Panc1 (cell line): ENCODE results near the gene C3orf22. TPM values are rescaled to one million over a fixed set of nuclear protein-coding genes. Genes with fewer than 3 reads are reported as not detected.

ENCODE experiments used
- ATAC-seq: fragments of 200-7000 bp; cut with Tn5 transposase; 2 replicates; pipeline ENCODE4 v1.9.1; 2020; ENCODE audit warnings: mild to moderate bottlenecking, moderate library complexity
- BruUV-seq: library from RNA; stranded (reverse); fragments of 400-500 nt; replicated peaks from 2 replicates; lab custom pipeline; 2021; lab: Mats Ljungman, UMichigan
- CTCF ChIA-PET: fragments of 300-600 bp; sonication (Branson Sonifier 250); formaldehyde crosslinking; loops from one replicate; lab custom pipeline; 2022; ENCODE audit warnings: antibody characterized with exemption; lab: Charles Lee
- POLR2A ChIA-PET: fragments of 300-600 bp; sonication (Branson Sonifier 250); formaldehyde crosslinking; loops from one replicate; lab custom pipeline; 2022; ENCODE audit warnings: antibody characterized with exemption; lab: Charles Lee
- DNase-seq: peaks from one replicate; pipeline ENCODE4 v3.0.0-alpha.2; 2010; ENCODE audit warnings: low read depth, low spot score
- H3K27ac ChIP-seq: 2 replicates; pipeline ENCODE4 v1.5.1; 2011; ENCODE audit warnings: mild to moderate bottlenecking, low read length, inconsistent platforms
- H3K27me3 ChIP-seq: fragments of 200-500 bp; sonication (Bioruptor generic); 2 replicates; pipeline ENCODE4 v1.6.0; 2014; ENCODE audit warnings: low read length, inconsistent platforms; ENCODE audit not compliant: control insufficient read depth, insufficient read depth
- H3K36me3 ChIP-seq: fragments of 200-500 bp; sonication (Bioruptor generic); 2 replicates; pipeline ENCODE4 v1.5.1; 2014; ENCODE audit warnings: inconsistent platforms, mild to moderate bottlenecking, low read length, moderate library complexity; ENCODE audit not compliant: control insufficient read depth, insufficient read depth
- H3K4me1 ChIP-seq: 2 replicates; pipeline ENCODE4 v1.5.1; 2011; ENCODE audit warnings: inconsistent platforms, mild to moderate bottlenecking, low read length, moderate library complexity; ENCODE audit not compliant: control insufficient read depth, insufficient read depth
- H3K4me3 ChIP-seq, 2 experiments: 2 replicates each; pipeline ENCODE4 v1.5.1; 2011 to 2012; ENCODE audit warnings: low read depth in 2 of 2, low read length in 2 of 2, mild to moderate bottlenecking in 2 of 2, inconsistent platforms in 1 of 2, moderate library complexity in 1 of 2
- H3K9me3 ChIP-seq: fragments of 200-500 bp; sonication (Bioruptor generic); 2 replicates; pipeline ENCODE4 v1.5.1; 2014; ENCODE audit warnings: low read depth, mild to moderate bottlenecking, inconsistent platforms, low read length, moderate library complexity; ENCODE audit not compliant: control insufficient read depth, insufficient read depth
- POLR2AphosphoS5 ChIP-seq: IDR thresholded peaks from 2 replicates; pipeline ENCODE4 v1.6.1; 2012; ENCODE audit warnings: mild to moderate bottlenecking, low read depth, low read length, moderate library complexity
- REST ChIP-seq, 2 experiments: IDR thresholded peaks; 2 replicates each; pipeline ENCODE4 v1.6.1; 2011 to 2012; ENCODE audit warnings: low read depth in 2 of 2, control low read depth in 1 of 2, low read length in 1 of 2, mild to moderate bottlenecking in 1 of 2, moderate library complexity in 1 of 2; ENCODE audit not compliant: insufficient read depth in 1 of 2
- SIN3A ChIP-seq: IDR thresholded peaks from 2 replicates; pipeline ENCODE4 v1.6.1; 2012; ENCODE audit warnings: low read depth, mild to moderate bottlenecking, low read length, moderate library complexity, borderline replicate concordance; ENCODE audit not compliant: insufficient read depth
- TCF7L2 ChIP-seq: IDR thresholded peaks from 2 replicates; pipeline ENCODE4 v1.6.1; 2011; ENCODE audit warnings: mild to moderate bottlenecking, low read depth, low read length, inconsistent platforms
- in situ Hi-C: cut with HindIII; loops from 2 replicates; pipeline ENCODE4 v1.10.0; 2016; ENCODE audit warnings: low sequenced_read_pairs, low pct_unique_long_range_greater_than_20kb
- intact Hi-C: fragments of 100-400 bp; cut with micrococcal nuclease; formaldehyde crosslinking; loops from one replicate; pipeline ENCODE4 v1.10.0; 2022; ENCODE audit not compliant: unreplicated experiment
- total RNA-seq: library from RNA; stranded (reverse); gene quantifications from one replicate; pipeline ENCODE4 v1.2.1, GENCODE V29; 2021; ENCODE audit not compliant: unreplicated experiment
- TF ChIP-seq, protein P1 (sequence below): fragments of 450-650 bp; IDR thresholded peaks from 2 replicates; pipeline ENCODE4 v1.5.1; 2017; ENCODE audit warnings: mild to moderate bottlenecking

Gene C3orf22
- total RNA-seq, 1 experiment from 2014 or later: not detected

DNA sequence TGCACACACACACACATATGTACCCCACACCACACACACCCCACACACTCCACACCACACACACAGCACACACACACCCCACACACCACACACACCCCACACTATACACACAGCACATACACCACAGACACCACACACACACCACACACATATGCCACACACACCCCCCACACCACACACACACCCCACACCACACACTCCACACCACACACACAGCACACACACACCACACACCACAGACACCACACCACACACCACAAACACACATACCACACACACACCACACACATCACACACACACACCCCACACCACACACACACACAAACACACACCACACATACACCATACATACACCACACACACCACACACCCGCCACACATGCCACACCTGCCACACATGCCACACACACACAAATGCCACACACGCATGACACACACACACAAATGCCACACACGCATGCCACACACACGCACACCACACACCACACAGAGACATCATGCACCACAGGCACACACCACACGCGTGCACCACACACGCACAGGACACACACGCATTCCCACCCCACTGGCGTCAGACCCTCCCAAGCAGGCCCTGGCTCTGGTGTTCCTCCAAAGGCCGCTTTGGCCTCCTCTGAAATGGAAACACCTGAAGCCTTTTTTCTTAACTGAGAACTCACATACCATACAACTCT is 19.0 kb downstream of the C3orf22 start:
- Histone ChIP-seq H3K27ac (no peak overlapping the region), H3K27me3 (peaks cover 4% of the 10 kb centered on the region; the same call in 1 of the 2 replicates), H3K9me3 (no peaks in the 10 kb centered on the region), H3K4me3 (no peak overlapping the region), H3K4me1 (peaks cover 6% of the 10 kb centered on the region; the same call in 1 of the 2 replicates), H3K36me3 (no peaks in the 10 kb centered on the region)
- ATAC-seq (no peak), DNase-seq (no peak)
- ChIA-PET POLR2A (no interaction called here), CTCF (interaction anchor here (0.6 kb wide), 1 partner anchor 17 kb away, joined by 4 read pairs; no protein-coding TSS in a partner anchor)
- BruUV-seq: no TSS peak
- intact Hi-C loops: no loop called here
- in situ Hi-C loops: no loop called here
- no peak for TF ChIP-seq REST (IDR thresholded peaks at IDR 0.05; ENCODE audit: insufficient read depth in 1 of 2, low read depth in 2 of 2, low read length in 1 of 2)
- TF ChIP-seq, protein P1, sequence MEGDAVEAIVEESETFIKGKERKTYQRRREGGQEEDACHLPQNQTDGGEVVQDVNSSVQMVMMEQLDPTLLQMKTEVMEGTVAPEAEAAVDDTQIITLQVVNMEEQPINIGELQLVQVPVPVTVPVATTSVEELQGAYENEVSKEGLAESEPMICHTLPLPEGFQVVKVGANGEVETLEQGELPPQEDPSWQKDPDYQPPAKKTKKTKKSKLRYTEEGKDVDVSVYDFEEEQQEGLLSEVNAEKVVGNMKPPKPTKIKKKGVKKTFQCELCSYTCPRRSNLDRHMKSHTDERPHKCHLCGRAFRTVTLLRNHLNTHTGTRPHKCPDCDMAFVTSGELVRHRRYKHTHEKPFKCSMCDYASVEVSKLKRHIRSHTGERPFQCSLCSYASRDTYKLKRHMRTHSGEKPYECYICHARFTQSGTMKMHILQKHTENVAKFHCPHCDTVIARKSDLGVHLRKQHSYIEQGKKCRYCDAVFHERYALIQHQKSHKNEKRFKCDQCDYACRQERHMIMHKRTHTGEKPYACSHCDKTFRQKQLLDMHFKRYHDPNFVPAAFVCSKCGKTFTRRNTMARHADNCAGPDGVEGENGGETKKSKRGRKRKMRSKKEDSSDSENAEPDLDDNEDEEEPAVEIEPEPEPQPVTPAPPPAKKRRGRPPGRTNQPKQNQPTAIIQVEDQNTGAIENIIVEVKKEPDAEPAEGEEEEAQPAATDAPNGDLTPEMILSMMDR: no peak
- TF ChIP-seq TCF7L2: no peak
- TF ChIP-seq SIN3A: no peak
- no peak for TF ChIP-seq POLR2AphosphoS5

DNA sequence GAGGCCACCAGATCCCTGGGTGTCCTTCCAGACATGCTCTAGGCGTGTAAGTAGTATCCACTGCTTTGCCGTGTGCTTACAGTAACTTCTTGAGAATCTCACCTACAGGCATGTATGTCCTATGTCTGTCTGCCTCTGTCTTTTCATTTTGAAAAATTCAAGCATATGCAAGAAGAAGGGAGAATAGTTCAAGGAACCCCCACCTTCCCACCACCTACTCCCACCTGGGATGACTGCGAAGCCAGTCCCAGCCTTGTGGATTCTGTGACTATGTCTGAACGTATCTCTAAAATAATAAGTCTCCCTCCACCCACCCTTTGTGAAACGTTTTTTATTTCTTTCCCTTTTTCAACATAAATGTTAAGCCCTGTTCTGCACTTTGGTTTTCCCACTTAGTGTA is 19.8 kb downstream of the C3orf22 start:
- ChIA-PET CTCF (interaction anchor here (0.6 kb wide), 1 partner anchor 16 kb away, joined by 4 read pairs; no protein-coding TSS in a partner anchor), POLR2A (no interaction called here)
- no peak for DNase-seq
- Histone ChIP-seq H3K36me3 (no peaks in the 10 kb centered on the region), H3K27me3 (peaks cover 6% of the 10 kb centered on the region), H3K4me1 (peaks cover 6% of the 10 kb centered on the region; the same call in 1 of the 2 replicates), H3K9me3 (no peaks in the 10 kb centered on the region), H3K27ac (no peak overlapping the region), H3K4me3 (no peak overlapping the region)
- in situ Hi-C loops: no loop called here
- intact Hi-C loops: no loop called here
- no peak for TF ChIP-seq REST (IDR thresholded peaks at IDR 0.05; ENCODE audit: insufficient read depth in 1 of 2, low read depth in 2 of 2, low read length in 1 of 2)
- TF ChIP-seq POLR2AphosphoS5: no peak
- no peak for TF ChIP-seq SIN3A
- TF ChIP-seq, protein P1: no peak
- TF ChIP-seq TCF7L2: no peak
- BruUV-seq: no TSS peak
- ATAC-seq: peak; percentile 8; the same call in 1 of the 2 replicates
